IMR-90 (cell line): ENCODE data around the gene CLEC1A.

Experiments
- BHLHE40 ChIP-seq: fragments of 150-350 bp; IDR thresholded peaks from 2 replicates; pipeline ENCODE4 v1.6.1; 2016; ENCODE audit warnings: mild to moderate bottlenecking, low read depth, low read length
- CHD1 ChIP-seq: IDR thresholded peaks from 2 replicates; pipeline ENCODE4 v1.6.1; 2012; ENCODE audit warnings: low read depth, low read length, improper control_type of control experiment
- FOS ChIP-seq: fragments of 150-350 bp; IDR thresholded peaks from 2 replicates; pipeline ENCODE4 v1.6.1; 2016; ENCODE audit warnings: low read depth, low read length
- MAZ ChIP-seq: IDR thresholded peaks from 2 replicates; pipeline ENCODE4 v1.6.1; 2012; ENCODE audit warnings: low read depth, mild to moderate bottlenecking, low read length, improper control_type of control experiment, moderate library complexity, borderline replicate concordance
- POLR2A ChIP-seq: IDR thresholded peaks from 2 replicates; pipeline ENCODE4 v1.6.1; 2012; ENCODE audit warnings: mild to moderate bottlenecking, low read depth, low read length
- RAD21 ChIP-seq: IDR thresholded peaks from 2 replicates; pipeline ENCODE4 v1.6.1; 2012; ENCODE audit warnings: low read length, improper control_type of control experiment
- RCOR1 ChIP-seq: IDR thresholded peaks from 2 replicates; pipeline ENCODE4 v1.6.1; 2012; ENCODE audit warnings: mild to moderate bottlenecking, low read length, improper control_type of control experiment; ENCODE audit not compliant: insufficient replicate concordance
- RFX5 ChIP-seq: IDR thresholded peaks from 2 replicates; pipeline ENCODE4 v1.8.0; 2012; ENCODE audit warnings: low read depth, mild to moderate bottlenecking, low read length, moderate library complexity
- SMC3 ChIP-seq: fragments of 150-350 bp; IDR thresholded peaks from 2 replicates; pipeline ENCODE4 v1.6.1; 2016; ENCODE audit warnings: low read depth, mild to moderate bottlenecking, antibody characterized with exemption, low read length, moderate library complexity
- TF ChIP-seq, protein P1 (sequence below): conservative IDR thresholded peaks from 2 replicates; pipeline ENCODE4 v1.5.1; 2012; ENCODE audit warnings: mild to moderate bottlenecking, low read depth, low read length, improper control_type of control experiment
- TF ChIP-seq, protein P2 (sequence below): fragments of 150-350 bp; IDR thresholded peaks from 2 replicates; pipeline ENCODE4 v1.6.1; 2017; ENCODE audit warnings: mild to moderate bottlenecking, antibody characterized with exemption, low read length, low read depth

DNA sequence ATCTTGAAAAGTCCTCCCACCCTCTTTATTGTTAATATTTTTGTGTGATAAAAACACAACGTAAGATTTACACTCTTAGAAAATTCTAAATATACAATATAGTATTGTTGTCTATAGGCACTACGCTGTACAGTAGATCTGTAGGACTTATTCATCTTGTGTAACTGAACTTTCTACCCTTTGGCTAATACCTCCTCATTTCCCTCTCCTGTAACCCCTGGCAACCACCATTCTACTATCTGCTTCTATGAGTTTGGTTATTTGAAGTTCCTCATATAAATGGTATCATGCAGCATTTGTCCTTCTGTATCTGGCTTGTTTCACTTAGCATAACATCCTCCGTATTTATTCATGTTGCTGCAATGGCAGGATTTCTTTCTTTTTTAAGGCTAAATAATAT, 73.5 kb downstream of the CLEC1A start:
- TF ChIP-seq POLR2A (no peak), MAZ (no peak), BHLHE40 (no peak), FOS (no peak), RAD21 (no peak), SMC3 (no peak), CHD1 (no peak), RFX5 (no peak), RCOR1 (no peak)
- TF ChIP-seq, protein P1, sequence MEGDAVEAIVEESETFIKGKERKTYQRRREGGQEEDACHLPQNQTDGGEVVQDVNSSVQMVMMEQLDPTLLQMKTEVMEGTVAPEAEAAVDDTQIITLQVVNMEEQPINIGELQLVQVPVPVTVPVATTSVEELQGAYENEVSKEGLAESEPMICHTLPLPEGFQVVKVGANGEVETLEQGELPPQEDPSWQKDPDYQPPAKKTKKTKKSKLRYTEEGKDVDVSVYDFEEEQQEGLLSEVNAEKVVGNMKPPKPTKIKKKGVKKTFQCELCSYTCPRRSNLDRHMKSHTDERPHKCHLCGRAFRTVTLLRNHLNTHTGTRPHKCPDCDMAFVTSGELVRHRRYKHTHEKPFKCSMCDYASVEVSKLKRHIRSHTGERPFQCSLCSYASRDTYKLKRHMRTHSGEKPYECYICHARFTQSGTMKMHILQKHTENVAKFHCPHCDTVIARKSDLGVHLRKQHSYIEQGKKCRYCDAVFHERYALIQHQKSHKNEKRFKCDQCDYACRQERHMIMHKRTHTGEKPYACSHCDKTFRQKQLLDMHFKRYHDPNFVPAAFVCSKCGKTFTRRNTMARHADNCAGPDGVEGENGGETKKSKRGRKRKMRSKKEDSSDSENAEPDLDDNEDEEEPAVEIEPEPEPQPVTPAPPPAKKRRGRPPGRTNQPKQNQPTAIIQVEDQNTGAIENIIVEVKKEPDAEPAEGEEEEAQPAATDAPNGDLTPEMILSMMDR, result no peak
- TF ChIP-seq, protein P2, sequence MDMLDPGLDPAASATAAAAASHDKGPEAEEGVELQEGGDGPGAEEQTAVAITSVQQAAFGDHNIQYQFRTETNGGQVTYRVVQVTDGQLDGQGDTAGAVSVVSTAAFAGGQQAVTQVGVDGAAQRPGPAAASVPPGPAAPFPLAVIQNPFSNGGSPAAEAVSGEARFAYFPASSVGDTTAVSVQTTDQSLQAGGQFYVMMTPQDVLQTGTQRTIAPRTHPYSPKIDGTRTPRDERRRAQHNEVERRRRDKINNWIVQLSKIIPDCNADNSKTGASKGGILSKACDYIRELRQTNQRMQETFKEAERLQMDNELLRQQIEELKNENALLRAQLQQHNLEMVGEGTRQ, result no peak
